Measurements from ENCODE around the gene ASB5.

Gene ASB5

DNA sequence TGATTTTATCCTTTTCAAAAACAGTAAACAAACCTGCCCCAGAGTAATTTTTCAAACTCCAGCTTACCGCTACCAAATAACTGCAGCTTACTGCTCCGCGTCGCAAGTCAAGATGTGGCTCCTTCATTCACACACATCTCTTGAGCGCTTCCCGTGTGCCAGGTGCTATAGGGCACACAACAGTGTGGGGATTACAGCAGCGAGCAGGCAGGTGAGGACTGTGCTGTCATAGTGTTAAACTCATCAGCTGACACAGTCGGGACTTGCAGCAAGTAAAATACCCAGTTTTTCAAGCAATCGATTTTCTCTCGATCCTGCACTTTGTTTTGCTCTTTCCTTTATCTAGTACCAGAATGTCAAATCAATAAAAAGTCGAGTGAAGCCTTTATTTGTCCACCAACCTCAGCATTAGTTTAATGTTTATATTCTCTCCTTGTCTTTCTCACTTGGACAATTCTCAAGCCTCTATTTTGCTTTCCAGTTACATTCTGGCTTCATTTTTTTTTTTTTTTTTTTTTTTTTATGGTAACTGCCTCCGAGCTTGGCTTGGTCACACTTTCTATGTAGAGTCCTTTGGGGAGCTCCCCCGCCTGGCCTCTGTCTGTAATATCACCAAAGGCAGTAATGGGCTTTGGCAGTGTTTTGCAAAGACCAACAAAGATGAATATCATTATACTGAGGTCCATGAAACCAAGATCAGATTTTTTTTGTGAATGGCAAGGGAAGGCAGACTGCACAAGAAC, 8.3 kb upstream of the ASB5 start:
- peak in 1 of 2 experiments; percentile 2 for DNase-seq

DNA sequence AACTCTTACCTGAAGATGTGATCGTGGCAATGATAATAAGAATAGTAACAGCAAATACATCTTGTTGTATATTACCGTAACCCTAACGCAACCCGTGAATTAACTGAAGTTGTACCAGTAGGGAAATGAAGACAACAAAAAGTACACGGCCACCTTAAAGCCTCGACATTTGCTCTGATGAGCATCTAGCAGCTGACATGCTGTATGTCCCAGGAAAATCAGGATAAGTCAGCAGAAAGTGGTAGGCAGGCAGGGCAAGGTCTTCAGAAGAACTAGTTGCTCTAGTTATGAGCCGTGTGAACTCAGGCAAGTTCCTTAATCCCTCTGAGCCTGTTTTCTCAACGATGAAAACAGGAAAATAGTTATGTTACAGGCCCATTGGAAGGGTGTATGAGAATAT, 7.7 kb upstream of the ASB5 start:
- DNase-seq: no peak

DNA sequence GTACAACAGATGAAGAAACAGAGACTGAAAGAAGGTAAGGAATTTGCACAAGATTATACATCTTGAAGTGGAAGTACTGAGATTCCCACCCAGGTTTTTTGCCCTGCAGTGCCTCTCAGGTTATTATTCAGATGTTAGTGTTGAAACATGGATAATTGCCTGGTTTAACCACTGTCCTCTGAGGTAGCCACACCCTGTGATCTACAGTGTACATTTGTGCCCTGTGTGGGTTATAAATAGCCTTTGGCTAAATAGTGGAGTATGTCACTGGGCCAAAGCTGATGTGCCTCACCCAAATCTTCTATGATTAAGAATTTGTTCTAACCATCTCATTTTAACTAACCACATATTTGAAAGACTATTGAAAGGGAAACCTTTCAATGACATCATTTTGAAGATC, 5.4 kb upstream of the ASB5 start:
- DNase-seq: no peak

DNA sequence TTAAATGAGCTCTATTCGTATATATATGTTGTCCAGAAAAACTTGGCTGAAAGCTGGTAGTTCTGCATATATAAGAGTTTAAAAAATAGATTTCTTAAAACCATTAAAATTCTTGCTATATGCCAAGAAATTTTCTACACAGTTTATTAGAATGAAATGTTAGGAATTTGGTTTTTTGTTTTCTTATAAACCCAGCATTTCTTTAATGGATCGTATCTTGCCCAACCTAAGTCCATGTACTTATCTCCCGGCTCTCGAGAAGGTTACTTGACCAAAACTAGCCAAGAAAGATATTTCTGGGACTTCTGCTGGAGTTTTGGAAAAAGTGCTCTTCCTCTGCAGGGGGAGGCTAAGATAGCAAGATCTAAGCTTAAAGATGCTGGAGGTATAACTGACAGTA, 4.7 kb upstream of the ASB5 start:
- DNase-seq: no peak

DNA sequence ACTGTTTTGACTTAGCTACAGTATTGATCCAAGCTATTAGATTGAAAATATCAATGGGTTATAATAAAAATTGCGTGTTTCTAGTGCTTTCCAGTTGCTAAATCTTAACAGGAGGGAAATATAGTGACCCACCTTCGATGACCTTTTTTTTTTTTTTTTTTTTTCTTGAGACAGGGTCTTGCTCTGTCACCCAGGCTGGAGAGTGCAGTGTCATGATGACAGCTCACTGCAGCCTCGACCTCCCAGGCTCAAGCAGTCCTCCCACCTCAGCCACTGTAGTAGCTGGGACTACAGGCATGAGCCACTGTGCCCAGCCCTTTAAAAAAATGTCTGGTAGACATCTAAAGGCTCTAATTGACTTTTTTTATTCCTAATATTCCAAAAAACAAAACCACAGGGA, 3.8 kb upstream of the ASB5 start:
- DNase-seq: no peak

DNA sequence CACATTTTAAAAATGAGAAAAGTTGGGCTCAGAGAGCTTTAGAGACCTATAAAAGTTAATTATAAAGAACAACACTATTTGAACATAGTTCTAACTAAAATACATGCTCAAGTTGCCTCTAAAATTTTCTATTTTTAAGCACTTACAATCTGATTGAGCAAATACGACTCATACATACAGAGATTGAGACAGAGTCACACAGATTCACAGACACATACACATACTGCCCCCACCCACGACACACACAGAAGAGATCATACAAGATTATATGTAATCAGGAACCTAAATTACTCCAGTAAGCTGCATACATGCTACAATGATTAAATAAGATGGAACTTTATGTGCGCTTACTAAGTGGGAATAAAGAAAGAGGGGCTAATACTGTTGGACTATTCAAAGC, 2.7 kb upstream of the ASB5 start:
- DNase-seq: no peak

DNA sequence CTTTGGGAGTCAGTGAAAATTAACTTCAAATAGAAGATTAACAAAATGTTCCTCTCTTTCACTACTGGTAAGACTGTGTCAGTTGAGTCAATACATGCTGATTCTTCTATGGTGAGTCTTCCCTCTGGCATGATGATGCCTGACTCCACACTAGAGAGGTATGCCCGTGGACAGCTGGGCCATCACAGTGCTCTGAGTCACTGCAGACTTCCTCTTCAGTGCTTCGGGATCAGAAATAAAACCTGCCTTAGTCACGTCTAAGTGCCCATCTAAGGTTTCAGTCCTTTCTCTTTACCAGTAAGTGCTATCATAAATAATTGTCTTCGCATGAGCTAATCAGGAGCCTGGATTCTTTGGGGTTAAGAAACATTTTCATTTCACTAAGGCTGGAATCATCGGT, 1.6 kb upstream of the ASB5 start:
- DNase-seq: no peak

DNA sequence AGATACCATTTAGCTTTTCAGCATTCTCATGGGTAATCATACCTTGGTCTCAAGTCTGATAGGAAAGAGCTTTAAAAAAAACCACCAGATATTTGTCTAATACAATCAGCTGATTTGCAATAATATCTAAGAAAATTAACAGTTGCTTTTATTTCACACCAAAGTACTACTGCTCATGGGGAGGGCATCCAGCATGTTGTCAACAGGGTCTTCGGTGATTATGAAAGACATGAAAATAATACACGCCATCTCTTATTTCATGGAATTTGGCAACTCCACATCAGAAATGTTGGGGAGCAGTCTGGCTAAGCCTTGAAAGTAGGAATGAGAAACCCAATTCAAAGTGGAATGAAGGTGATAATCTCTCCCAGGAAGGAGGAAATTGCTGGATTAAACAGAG, 3.0 kb downstream of the ASB5 start:
- no peak for DNase-seq

DNA sequence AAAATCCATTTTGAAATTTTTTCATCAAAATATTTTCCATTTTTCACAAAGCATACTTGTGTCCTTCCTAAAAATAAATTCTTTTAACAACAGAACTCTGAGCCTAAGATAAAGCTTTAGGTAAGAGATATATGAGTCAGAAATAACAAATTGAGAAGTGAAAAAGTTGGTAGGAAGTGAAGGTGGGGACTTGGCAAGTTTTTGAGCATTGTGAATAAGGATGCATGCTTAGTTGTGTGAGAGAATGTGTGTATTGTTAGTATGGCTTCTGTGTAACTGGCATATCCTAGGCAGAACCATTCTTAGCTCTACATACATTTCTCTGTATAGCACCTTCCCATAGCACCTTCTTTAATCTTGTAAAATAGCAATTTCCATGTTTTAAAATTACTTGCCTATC, 6.8 kb downstream of the ASB5 start:
- no peak for DNase-seq

DNA sequence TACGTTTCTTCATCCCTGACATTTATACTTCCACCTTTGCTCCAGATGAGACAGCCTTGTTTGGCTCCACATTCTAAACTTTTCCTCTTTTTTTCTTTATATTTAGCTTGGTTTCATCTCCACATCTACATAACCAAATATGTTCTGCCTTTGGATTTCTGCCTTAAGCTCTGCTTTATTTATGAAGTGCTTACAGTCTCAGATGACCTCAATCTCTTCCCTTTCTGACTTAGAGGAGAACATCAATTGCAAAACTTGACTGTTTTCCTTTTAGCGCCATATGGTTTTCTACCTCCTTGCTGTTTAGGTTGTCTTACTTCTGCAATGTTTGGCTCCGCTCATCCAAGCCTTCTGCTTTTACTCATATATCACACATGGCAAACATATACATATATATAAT, 7.5 kb downstream of the ASB5 start:
- no peak for DNase-seq

DNA sequence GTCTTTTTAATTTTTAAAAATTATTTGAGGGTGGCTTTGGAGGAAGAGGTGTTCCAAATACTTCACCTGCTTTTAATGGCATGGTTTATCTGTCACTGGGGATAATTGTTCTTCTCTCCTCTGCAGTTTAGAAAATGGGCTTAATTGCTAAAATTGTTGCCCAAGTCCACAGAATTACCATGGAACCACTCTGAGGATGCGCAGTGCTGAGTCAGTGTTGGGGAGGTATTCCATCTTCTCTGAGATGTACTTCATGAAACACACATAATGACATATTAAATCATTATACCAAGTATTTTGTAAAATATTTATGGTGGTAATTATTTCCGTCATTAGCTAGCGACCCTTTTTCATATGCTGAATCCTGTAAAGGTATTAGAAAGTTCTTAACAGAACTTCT, 8.0 kb downstream of the ASB5 start:
- no peak for DNase-seq

DNA sequence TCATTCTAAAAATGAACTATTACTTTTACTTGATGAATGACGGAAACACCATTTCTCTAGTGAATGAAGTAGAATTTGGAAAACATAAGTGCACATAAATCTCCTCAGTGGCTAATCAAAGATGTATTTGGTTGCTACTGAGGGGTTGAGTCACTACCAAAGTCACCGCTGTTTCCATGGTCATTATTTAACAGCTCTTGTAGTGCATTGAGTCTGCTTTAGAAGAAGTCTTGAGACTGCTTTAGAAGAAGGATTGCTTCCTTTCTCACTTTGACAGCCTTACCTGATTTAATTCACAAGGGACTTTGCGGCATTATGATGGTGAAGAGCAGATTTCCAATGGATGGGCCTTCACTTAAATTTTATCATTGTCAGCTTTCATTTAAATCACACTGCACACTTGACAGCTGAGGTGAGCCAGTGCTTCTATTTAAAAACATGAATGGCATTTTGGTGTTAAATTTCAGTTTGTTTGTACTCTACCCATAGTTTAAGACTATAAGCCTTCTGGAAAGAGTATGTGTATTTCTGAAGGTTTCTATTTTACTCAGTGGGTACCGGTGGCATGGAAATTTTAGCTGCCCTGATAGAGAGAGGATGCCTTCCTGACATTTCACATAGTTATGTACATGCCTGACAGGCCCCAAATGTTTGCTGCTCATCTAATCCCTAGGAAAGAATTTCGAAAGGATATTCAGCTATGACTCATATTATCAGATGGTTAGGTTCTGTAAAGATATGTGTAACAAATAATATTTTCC, 9.5 kb downstream of the ASB5 start:
- DNase-seq: no peak

DNA sequence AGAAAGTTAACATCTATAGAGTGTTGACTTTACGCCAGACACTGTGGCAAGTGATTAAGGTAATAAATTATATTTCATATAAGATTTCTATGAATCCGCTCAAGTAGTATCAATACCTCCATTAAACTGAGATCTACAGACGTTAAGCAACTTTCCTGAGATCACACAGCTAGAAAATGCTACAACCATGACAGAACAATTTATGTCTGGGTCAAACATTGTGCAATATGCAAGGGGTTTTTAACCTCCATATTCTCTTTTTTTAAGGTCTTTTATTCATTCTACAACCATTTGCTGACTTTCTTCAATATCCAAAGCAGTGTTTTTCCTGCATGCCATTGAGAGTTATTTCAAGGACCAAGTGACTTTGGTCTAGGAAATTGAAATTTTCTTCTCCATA, 10.9 kb downstream of the ASB5 start:
- no peak for DNase-seq

DNA sequence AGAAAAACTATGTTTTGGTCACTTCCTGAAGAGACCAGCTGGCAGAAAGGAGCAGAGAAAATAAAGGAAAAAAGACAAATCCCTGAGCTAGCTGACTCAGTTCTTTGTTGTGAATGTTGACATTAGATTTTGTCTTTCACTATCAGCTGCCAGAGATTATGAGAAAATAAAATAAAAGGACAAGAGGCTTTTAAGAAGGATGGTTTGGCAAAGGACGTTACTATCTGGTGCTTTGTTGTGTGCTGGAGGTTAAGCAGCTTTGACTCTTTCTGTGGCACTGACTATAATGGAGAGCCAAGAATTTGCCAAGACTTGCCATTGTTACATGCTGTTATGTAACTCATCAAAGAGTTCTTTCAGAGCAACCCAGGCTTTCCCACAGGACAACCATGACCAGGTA, 12.1 kb downstream of the ASB5 start:
- DNase-seq: no peak

DNA sequence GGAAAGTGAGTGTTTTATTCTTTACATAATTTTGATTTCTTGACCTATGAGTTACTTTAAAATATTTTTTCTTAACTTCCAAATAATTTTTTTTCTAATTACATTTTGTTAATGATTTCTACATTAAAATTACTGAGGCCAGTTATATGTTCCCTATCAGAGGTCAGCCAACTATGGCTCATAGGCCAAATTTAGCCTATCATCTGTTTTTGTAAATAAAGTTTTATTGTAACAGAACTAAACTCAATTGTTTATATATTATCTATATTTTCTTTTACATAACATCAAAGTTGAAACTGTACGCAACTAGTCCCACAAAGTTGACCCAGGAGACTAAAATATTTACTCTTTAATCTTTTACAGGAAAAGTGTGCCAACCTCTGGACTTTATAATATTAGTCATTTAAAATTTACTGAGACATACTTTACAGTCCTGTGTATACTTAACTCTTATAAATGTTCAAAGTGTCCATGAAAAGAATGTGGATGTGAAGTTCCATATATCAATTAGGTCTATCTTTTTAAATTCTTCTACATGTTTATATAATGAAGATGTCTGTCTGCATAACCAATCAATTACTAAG, 26.2 kb downstream of the ASB5 start:
- no peak for DNase-seq

DNA sequence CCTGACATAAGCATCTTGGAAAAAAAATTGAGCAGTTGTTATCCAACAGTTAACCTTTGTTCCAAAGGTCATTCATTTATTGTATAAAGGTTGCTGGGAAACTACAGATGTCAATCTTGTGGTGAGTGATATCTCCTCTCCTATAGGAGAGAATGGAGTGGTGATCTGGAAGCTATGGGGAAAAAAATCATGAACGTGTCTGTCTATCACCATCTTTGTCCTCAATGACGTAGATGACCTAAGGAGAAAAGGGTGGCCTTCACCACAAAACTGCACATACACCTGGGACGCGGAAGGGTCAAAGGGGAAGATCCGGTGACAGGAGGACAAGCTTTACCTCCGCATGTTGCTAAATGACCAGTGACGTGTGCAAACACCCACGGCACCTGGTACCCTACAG, 27.3 kb downstream of the ASB5 start:
- no peak for DNase-seq

DNA sequence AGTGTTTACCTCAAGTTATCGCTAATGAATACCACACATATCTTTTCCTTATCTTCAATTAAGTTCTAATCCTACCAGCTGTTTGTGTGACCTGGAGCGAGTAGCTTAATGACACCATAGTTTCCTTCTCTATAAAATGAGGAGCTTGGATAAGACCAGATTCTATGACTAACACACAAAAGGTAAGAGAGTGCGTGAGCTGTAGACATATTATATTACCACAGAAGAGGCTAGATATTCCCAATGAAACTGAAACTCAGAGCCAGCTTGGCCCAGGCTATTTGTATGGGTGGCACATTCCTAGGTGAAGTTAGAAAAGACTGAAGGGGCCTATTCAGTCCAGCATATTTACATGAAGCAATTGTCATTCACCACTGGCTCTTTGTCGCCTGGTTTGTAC, 30.2 kb downstream of the ASB5 start:
- no peak for DNase-seq

DNA sequence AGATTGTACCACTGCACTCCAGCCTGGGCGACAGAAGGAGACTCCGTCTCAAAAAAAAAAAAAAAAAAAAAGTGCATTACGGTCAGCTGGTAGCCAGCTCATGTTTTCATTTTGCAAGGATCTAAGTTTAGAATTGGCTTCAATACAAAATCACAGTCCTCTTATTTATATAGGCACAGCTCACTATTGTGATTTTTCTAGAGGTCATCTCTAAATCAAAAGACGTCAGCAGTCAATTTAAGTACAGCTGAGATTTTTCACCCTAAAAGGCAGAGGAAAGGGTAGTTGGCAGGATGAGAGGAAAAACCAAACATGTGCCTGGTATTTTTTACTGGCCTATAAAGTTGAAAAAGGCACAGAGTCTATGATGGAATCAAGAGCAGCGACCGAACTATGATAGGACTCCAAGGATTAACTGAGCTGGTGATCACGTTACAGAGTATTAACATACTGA, 30.8 kb downstream of the ASB5 start:
- no peak for DNase-seq

DNA sequence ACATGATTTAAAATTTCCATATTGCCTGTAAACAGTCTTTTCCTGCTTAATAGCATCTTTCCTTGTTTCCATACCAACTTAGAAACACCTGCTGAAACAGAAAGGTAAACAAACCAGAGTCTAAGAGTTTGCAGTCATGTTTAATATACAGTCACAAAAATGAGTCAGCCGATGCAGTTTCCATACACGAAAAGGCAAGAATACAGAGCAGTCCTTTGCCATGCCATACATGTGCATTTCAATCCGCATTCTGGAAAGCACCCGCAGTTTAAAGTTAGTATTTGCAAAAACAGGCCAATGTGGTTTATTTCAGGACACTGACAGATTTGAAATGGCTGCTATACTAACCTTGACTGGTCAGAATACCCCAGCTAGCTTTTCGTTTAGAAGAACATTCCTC, 32.1 kb downstream of the ASB5 start:
- DNase-seq: no peak

DNA sequence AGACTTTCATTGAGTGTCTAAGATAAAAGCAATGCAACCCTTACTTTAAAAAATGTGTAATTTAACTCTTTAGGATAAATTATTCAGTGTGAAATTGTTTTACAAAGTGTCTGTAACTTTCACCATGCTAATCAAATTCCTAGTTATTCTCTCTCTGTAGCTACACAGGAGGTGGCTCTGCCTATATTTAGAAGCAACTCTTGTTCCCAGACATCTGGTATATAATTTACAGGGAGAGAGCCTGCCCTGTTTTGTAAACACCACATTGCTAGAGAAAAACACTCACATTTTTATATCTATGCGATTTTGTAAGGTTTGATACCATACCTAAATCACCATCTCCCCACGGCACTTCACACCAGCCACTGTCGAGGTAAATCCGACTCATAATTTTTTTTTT, 38.2 kb downstream of the ASB5 start:
- DNase-seq: no peak

DNA sequence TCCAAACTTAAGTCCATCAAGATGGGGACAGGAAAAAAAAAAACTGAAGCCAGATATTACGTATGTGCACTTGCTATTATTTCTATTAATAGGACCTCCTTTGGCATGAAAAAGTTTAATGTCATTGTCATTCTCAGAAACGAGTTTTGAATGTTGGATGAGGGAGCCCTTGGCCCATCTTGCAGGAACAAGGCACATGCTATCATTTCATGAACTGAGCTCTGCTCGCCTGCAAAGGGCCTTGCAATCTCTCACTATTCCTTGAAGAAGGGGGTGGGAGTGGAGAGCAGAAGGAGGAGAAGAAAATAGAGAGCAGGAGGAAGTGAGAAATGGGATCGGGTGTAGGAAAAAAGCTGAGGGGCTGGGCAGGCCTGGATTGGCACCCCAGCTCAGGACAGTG, 39.4 kb downstream of the ASB5 start:
- DNase-seq: no peak

DNA sequence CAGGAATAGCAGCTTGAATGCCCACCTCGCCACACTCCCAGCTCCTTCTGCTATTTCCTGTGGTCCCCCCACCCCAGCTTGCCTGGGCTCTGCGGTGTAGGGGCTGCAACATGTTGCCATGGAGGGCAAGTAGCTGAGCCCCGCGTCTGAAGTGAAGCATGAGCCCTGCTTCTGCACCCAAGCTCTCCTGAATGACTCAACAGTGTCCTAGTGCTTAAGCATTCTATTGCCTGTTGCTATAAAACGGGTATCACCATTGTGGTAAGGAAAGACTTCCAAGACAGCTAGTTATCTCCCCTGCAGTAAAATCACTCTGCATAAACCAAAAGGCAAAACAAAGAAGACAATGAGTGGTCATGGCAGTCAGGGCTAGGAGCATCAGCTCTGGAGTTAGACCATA, 42.3 kb downstream of the ASB5 start:
- DNase-seq: no peak

DNA sequence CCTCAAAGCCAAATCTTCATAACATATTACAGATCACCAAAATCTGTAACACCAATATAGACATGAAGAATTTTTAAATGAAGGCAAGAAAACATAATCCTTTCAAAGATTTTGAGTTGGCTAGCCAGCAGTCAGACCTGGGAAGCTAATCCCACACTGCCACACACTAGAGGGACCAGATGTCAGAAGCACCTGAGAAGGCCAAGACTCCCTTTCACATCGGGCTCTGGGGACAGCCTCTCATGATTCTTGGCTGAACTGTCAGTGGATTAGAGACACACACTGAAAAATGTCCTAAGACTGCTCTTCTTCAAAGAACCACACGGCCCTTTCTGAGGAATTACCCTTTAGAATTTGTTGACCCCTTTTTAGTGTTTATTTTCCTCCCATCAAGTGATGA, 45.5 kb downstream of the ASB5 start:
- no peak for DNase-seq

DNA sequence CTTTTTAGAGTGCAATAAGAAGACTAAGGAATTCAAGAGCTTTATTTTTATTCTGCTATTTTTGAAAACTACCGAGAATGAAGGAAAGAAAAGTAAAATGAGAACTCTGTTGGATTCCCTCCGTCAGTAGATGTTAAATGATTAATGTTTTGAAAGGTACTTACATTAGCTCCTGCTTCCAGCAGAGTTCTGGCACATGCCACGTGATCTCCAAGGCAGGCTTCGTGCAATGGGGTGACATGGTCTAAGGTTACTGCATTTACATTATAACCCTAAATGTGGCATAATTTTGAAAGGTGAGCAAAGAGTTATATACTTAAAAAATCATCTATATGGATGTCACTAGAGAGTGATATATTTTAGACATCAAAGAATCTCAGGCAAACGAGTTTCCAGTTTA, 46.9 kb downstream of the ASB5 start:
- no peak for DNase-seq

Measured in activated CD4-positive, alpha-beta T cell treated with anti-CD3 and anti-CD28 coated beads, Interleukin-2, amount 50 U/mL, for 4 hours (primary cell).